HPDE6-E6E7 (cell line): ENCODE data around the gene CPLX1.
"Not testable (repeated sequence)": the region's sequence is repeated elsewhere in the genome, so short reads cannot be mapped to it uniquely, and the experiment has no call there.

Source experiments
- DNase-seq: peaks from one replicate; pipeline ENCODE4 v3.0.0; 2011; ENCODE audit warnings: missing footprints; ENCODE audit errors: extremely low spot score

Gene CPLX1

DNA sequence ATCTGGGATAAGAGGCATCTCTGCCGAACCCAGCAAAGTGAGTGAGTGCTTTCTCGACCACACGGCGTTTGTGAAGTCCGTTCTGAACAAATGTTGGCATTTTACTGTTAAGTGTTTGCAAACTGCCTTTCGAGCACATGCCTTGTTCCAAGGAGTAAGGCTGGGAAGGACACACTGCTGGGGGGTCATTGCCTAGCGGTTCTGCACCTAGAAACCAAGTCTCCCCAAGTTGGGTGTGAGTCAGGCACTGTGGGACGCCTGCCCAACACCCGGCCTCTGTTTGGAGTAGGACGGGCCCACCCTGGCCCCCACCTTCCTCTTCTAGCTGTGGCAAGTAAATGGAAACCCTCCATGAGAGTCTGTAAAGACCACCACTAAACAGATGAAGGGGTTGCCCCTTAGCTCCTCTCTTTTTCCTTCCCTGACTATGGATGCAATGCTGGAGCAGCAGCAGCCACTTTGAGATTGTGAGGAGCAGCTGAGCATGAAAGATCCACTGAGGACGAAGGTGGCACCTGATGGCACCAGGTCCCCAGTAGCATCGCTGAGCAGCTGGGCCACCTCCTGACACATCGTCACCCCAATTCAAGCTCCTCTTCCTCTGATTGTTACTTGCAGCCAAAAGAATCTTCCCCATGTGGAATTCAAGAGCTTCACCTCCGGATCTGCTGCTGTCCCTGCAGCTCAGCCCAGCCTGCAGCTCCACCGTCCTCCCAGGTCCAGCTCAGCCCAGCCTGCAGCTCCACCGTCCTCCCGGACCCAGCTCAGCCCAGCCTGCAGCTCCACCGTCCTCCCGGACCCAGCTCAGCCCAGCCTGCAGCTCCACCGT lies 6.3 kb downstream of the CPLX1 start:
- DNase-seq = no peak

DNA sequence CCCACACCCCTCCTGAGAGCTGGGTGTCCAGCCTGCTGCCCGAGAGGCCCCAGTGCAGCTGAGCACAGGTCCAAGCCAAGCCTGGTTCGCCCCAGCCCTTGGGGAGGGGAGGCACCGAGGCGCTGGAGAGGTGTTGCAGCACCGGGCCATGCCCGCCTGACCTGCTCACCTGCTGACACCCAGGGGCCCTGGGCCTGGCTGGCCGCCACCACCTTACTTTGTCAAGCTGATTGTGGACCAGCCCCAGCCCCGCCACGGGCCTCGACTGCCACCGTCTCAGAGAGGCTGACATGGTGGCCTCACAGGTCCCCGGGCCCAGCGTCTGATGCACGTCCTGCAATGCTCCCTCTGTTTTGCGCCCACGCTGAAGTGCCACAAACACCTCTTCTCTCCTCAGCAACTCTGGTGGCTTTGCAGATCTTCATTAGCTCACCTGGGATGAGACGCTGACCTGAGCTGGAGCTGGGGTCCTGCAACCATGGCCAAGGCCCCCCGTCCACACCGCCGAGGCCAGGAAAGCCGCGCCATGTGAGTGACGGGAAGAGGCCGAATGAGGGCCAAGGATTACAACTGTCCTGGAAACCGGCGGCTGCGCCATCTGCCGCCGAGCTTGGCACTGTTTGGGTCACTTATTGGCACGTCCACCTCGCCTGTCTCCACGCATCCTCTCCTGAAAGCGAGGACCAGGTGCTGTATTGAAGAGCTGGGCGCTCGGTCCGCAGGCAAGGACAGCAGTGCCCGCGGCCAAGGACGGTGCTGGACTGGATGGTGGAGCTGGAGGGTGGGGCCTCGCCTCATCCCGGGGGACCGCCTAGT lies 7.6 kb downstream of the CPLX1 start:
- no peak for DNase-seq

DNA sequence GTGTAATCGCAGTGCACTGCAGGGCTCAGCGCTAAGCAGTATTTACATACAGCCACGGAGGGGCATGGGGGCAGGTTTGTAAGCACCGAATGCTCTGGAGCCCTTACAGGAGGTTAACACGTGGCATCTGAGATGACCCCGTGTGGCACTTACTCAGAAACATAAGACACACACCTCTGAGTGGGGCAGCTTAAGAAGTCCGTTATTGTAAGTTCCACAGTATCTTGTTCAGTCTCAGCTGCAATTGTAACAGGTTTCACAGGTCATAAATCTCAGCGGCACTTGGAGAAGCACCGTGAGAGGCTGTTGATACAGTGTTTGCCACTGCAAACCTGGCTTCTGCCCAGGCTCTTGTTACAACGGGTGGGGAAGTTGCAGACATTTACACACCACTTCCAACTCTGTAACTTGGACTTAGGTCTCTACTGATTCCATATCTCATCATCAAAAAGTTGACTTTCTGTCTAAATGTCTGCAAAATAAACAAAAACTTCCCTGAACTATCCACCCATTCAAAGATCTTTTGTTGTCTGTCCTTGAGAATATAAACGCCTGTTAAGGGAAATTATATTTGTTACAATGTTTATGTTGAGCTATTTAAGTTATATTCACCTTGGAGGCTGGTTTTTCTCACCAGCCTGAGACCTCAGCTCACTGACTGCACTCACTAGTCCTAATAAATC lies 10.3 kb downstream of the CPLX1 start:
- no peak for DNase-seq

DNA sequence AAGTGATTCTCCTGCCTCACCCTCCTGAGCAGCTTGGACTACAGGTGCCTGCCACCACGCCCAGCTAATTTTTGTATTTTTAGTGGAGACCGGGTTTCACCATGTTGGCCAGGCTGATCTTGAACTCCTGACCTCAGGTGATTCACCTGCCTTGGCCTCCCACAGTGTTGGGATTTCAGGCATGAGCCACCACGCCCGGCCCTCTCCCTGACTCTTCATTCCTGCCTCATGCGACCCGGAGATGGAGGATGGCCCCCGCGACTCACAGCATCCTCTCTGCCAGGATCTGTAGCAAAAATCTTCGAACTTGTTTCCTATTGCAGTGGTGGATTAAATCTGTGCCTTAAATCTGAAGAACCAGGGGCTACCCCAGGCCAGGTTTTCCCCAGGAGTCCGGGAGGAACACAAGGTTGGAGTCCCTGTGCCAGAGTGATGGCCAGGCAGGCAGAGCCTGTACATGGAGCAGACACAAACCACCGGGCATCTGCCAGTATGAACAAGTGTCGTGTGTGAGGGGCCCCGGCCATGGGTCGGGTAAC lies 11.5 kb downstream of the CPLX1 start:
- no peak for DNase-seq

DNA sequence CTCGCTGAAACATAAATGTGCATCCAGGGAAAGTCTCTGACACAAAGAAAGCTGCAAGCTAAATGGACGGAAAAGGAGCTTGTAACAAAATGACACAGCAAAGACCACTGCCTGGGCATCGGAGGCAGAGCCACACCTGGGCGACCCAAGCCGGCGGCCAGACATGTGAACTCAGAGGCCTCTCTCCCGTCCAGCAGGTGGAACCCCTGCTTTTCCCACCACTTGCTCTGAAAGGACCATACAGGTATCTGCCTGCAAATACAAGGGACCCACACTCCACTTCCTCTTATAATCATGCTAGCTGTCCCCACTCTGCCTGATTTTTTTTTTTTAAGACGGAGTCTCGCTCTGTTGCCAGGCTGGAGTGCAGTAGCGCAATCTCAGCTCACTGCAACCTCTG lies 12.0 kb downstream of the CPLX1 start:
- DNase-seq = no peak

DNA sequence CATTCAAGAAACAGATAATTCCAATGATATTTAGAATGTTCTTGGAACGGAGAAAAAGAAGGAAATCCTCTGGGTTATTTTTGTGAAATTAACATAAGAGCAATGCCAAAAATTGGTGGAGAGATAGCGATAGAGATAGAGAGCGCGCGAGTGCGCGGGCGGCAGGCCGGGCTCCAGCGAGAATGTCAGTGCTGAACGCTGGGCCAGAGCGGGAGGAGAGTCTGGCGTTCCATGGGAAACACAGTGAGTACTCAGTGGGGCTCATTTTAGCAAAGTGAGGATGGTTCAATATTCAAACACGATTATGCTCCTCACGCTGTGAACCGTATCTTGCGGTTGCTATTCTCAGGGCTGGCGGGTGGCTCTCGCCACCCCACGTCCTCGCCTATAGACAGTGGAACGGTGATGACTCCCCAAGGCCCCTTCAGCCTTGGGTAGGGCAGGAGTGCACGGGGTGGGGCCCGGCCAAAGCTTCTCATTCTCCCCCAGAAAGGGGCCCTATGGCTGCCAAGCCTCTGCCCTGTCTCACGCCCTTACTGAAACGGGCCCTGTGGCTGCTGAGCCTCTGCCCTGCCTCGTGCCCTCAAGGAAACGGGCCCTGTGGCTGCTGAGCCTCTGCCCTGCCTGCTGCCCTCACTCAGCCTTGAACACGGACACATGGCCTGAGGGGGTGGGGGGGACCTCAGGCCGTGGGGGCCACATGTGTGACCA lies 16.9 kb downstream of the CPLX1 start:
- no peak for DNase-seq

DNA sequence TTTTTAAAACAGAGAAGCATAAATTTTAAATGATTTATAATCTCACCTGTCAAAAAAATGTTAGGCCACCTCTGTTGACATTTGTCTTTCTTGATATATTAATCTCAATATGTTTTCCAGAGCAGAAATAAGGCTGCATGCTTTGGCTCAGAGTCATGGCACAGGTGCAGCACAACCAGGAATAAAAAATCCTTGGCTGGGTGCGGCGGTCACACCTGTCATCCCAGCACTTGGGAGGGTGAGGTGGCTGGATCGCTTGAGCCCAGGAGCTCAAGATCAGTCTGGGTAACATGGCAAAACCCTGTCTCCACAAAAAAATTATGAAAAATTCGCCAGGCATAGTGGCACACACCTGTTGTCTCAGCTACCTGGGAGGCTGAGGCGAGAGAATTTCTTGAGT lies 18.1 kb downstream of the CPLX1 start:
- no peak for DNase-seq

DNA sequence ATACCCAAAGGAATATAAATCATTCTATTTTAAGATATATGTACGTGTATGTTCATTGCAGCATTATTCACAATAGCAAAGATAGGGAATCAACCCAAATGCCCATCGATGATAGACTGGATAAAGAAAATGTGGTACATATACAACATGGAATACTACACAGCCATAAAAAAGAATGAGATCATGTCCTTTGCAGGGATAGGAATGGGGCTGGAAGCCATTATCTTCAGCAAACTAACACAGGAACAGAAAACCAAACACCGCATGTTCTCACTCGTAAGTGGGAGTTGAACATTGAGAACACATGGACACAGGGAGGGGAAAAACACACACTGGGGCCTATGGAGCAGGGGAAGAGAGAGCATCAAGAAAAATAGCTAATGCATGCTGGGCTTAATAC lies 18.9 kb downstream of the CPLX1 start:
- not testable (repeated sequence) for DNase-seq

DNA sequence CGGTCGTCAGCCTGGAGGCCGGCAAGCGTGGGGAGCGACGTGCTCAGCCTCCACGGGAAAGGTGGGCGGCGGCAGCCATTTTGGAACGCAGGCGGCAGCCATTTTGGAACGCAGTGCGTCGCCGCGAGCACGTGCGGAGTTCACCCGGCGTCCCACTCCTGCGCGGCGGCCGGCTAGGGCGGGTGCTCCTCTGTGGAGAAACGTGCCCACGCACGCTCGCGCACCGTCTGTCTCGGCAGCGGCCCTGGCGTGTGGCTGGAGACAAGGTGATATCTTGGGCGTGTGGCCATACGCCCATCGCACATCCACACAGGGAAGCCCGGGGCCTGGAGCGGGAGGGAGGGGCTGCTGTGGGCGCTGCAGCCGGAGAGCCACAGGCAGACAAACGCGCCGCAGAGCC lies 21.1 kb downstream of the CPLX1 start:
- no peak for DNase-seq

DNA sequence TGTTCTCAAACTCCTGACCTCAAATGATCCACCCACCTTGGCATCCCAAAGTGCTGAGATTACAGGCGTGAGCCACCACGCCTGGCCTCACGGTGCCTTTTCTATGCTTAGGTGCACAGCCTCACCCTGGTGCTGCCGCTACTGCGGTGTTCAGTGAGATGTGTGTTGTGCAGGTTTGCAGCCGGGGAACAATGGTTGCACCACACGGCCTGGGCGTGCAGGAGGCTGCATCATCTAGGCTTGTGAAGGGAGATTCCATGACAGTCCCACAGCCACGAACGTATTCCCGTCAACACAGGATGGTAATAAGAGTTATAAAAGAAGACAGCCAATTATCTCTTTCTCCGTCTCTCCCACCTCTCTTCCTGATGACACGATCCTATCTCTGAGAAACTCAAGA lies 22.0 kb downstream of the CPLX1 start:
- DNase-seq = no peak

DNA sequence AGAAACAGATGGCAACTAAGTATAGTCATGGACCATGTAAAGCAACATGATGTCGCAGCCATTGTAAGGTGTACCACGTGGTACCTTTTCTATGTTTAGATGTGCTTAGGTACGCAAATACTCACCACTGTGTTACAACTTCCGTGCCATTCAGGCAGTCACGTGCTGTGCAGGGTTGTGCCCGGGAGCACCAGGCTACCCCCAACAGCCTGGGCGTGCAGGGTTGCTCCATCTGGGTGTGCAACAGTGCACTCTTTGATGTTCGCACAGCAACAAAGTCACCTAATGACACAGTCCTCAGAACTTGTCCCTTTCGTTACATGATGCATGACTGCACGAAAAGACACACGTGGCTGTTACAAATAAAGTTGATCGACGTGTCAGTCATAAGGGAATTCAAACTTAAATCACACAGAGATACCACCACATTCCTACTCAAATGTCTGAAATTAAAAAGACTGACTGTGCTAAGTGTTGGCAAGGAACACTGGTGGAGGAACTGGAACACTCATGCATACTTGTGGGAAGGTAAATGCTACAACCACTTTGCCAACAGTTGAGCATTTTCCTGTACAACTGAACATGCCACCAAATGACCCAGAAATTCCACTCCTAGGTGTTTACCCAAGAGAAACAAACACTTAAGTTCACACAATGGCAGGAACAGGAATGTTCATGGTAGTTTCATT lies 24.3 kb downstream of the CPLX1 start:
- no peak for DNase-seq

DNA sequence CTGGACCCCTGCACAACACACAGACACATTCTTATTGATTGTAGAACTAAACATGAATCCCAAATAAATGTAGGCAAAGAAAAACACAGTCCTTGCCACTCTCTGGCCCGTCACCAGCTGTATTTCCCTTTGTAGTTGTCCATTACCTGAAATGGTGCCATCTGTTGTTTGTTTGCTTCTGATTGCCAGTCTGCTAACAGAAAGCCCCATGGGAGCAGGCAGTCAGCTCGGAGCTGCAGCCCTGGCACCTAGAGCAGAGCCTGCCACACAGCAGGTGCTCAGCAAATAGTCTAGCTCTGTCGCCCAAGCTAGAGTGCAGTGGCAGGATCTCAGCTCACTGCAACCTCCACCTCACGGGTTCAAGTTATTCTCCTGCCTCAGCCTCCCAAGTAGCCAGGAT lies 28.9 kb downstream of the CPLX1 start:
- no peak for DNase-seq

DNA sequence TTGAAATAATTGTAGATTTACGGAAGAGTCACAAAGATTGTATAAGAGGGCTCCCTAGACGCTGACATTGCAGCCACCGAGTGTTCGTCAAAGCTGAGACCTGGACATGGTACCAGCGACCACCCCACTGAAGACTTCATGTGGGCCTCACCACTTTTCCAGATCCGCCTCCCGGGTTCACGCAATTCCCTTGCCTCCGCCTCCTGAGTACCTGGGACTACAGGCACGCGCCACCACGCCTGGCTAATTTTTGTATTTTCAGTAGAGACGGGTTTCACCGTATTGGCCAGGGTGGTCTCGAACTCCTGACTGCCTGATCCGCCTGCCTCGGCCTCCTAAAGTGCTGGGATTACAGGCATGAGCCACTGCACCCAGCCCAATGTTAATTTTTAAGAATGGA lies 29.7 kb downstream of the CPLX1 start:
- no peak for DNase-seq

DNA sequence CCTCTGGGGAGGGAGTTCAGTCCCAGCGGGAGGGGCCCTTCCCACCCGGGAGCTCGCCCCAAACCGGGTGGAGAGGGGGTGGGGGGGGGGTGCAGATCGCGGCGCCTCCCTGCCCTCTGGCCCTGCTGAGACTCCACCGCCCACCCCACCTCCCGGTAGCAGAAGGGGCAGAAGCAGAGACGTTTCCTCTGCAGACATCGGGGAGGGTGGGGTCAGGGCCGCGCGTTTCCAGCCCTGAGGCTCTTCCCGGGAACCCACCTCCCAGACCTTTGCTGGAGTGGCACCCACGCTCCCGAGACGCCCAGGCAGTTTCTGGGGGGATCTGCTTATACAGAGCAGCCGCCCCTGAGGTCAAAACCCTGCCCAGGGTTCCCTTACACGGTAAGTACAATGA lies 30.2 kb downstream of the CPLX1 start:
- DNase-seq = no peak

DNA sequence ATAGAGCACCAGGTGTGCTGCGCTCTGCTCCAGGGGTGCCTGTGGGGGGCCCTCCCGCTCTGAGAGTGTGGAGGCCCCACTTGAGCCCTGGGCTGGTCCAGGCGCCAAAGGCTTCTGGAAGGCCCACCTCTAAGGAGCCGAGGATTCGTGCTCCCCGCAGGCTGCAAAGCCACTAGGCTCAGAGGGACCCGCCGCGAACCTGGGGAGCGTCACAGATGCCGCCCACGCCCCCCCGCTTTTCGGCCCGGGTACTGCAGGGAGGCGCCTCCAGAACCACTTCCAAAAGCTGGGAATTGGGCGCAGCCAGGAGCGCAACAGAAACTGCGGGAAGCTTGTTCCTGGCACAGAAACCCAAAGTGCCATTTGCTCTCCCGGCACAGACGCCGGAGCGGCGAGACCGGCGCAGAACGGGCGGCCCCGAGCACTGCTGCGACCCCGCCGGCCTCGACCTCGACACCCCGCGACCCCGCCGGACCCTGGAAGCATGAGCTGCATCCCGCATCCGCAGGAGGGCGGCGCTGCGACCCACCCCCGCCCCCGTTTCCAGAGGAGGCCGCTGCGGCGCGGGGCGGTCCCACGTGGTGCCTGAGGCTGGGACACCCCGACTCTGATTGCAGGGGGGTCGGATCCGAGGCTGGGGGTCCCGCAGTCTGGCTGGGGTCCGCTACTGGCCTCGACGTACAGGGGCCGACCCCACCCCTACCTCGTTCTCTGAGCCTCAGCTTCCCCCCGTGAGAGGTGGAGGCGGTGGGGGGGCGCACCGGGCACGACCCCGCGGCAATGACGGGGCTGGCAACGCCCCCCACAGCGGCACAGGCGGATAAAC lies 30.8 kb downstream of the CPLX1 start:
- DNase-seq = no peak

DNA sequence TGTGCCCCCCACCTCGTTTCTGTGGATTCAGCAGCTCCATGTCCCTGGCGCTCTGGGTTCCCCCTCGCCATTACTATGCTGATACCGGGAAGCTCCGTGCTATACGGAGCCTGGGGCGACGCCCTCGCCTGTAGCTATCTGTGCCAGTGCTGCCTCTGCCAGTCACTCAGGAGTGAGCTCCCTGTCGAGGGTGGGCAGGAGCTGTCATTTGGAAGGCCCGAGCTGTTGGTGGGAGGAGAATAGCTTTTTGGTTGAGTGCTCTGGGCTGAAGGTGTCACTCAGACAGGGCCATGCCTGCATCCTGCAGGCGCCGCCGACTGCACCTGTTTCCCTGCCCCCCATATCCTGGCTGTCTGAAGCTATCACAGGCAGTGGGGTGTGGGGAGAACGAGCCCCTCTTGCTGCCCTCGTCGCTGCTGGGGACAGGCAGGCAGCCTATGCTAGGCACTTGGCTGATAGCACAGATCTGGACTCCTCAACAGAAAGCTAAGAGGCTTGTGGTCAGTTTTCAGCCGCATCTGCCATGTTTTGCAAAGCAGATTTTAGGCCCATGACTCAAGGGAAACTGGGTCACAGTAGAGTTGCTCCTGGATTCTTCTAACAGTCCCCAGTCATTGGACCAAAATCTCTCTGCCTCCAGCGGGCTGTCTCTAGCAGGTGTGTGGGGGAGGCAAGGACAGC lies 31.8 kb downstream of the CPLX1 start:
- no peak for DNase-seq

DNA sequence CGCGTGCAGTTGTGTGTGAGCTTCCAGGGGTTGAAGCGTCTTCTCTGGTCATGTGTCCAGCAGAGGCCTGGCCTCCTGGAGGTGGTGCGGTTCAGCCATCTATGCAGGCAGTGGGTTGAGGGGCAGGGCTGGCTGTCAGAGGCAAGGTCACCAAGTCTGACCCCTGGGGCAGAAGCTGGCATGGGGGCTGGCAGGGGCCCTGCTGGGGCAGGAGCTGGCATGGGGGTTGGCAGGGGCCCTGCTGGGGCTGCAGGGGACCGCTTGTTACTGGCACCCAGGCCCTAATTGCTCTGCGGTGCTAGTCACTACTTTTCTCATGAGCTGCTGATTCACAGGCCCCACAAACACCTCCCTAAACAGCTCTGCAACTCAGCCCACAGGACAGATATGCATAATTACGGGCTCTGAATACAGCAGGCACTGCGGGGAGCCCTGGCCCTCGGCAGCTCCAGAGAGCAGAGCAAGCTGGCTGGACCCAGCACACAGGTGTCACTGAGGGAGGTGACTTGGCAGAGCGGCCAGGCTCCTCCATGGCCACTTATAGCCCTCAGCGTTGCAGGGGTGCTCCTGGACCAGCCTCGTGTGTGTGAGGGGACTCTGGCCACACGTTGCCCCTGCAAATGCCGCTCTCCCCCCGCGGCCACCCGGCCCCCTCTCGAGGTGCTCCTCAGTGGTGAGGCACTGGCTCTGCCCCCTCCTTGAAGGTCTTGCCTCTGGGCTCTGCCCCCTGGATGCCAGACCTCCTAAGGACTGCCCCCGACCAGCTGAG lies 32.7 kb downstream of the CPLX1 start:
- DNase-seq = no peak

DNA sequence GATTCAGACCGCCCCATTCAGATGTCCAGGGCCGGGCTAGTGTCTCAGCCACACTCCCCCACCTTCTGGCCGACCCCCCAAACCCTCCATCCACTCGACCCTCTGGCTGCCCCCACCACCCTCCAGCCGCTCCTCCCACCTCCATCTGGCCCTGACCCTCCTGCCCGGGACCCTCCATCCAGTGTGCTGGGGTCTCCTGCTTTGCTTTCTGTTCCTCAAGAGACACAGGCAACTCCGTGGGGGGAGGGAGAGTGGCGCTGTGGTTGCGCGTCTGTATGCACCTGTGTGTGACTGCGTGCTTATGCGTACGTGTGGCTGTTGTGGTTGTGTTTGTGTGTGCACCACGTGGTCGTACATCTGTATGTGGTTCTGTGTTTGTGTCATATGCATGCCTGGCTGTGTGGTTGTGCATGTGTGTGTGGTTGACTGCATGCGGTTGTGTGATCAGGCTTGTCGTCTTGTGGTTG lies 33.3 kb downstream of the CPLX1 start:
- no peak for DNase-seq
